Endothelial cell (in vitro differentiated cells): ENCODE results near the gene NEMP1. TPM values are rescaled to one million over a fixed set of nuclear protein-coding genes. Genes with fewer than 3 reads are reported as not detected.
"Not testable (repeated sequence)": the region's sequence is repeated elsewhere in the genome, so short reads cannot be mapped to it uniquely, and the experiment has no call there.

Source experiments
- DNase-seq: peaks from one replicate; pipeline ENCODE4 v3.0.0; 2021; ENCODE audit warnings: low spot score
- H3K27ac Mint-ChIP-seq: one replicate; pipeline ENCODE4 v1.8.0; 2021; ENCODE audit warnings: mixed read lengths, inconsistent platforms; ENCODE audit not compliant: unreplicated experiment
- H3K27me3 Mint-ChIP-seq: one replicate; pipeline ENCODE4 v1.8.0; 2021; ENCODE audit warnings: mild to moderate bottlenecking, moderate library complexity, mixed read lengths, inconsistent platforms; ENCODE audit not compliant: unreplicated experiment
- H3K36me3 Mint-ChIP-seq: one replicate; pipeline ENCODE4 v1.8.0; 2021; ENCODE audit warnings: mild to moderate bottlenecking, low read depth, mixed read lengths, inconsistent platforms; ENCODE audit not compliant: unreplicated experiment
- H3K4me1 Mint-ChIP-seq: one replicate; pipeline ENCODE4 v1.8.0; 2021; ENCODE audit warnings: mild to moderate bottlenecking, mixed read lengths, inconsistent platforms; ENCODE audit not compliant: unreplicated experiment
- H3K4me3 Mint-ChIP-seq: one replicate; pipeline ENCODE4 v1.8.0; 2021; ENCODE audit warnings: mild to moderate bottlenecking, mixed read lengths, inconsistent platforms; ENCODE audit not compliant: unreplicated experiment
- H3K9me3 Mint-ChIP-seq: one replicate; pipeline ENCODE4 v1.8.0; 2021; ENCODE audit warnings: mixed read lengths, inconsistent platforms; ENCODE audit not compliant: unreplicated experiment
- CTCF ChIP-seq: fragments of 200-600 bp; sonication (generic); IDR thresholded peaks from one replicate; pipeline ENCODE4 v1.5.0; 2021; ENCODE audit warnings: antibody characterized with exemption; ENCODE audit not compliant: unreplicated experiment
- total RNA-seq: library from RNA; stranded (reverse); fragmentation: NEBNext Ultra II Directional; extraction: Animal tissue kit (Norgen Biotek cat#: 25700); gene quantifications from one replicate; pipeline ENCODE4 v1.2.1, GENCODE V29; 2021; ENCODE audit not compliant: unreplicated experiment

NEMP1 gene
- total RNA-seq, 1 donor from 2014 or later = 17.6 TPM

- Mint-ChIP-seq H3K27ac (no peak overlapping the region), H3K9me3 (no peaks in the 10 kb centered on the region), H3K4me3 (no peak overlapping the region), H3K36me3 (no peaks in the 10 kb centered on the region), H3K27me3 (peaks cover 6% of the 10 kb centered on the region), H3K4me1 (peaks cover 45% of the 10 kb centered on the region)
- TF ChIP-seq CTCF = no peak
- no peak for DNase-seq
These were observed 47.4 kb downstream of the NEMP1 start for GRCh38 chr12:57031138-57031725.

- Mint-ChIP-seq H3K4me3 (no peak overlapping the region), H3K27ac (no peak overlapping the region), H3K36me3 (no peaks in the 10 kb centered on the region), H3K9me3 (no peaks in the 10 kb centered on the region), H3K4me1 (peaks cover 36% of the 10 kb centered on the region), H3K27me3 (peaks cover 6% of the 10 kb centered on the region)
- no peak for TF ChIP-seq CTCF
- no peak for DNase-seq
These were observed 49.1 kb downstream of the NEMP1 start for GRCh38 chr12:57029457-57029856.

GRCh38 chr12:57027805-57028153 is 50.8 kb downstream of the NEMP1 start:
- TF ChIP-seq CTCF = no peak
- Mint-ChIP-seq H3K27me3 (peaks cover 8% of the 10 kb centered on the region), H3K4me3 (no peak overlapping the region), H3K9me3 (no peaks in the 10 kb centered on the region), H3K36me3 (no peaks in the 10 kb centered on the region), H3K27ac (no peak overlapping the region), H3K4me1 (peaks cover 36% of the 10 kb centered on the region)
- no peak for DNase-seq

DNA sequence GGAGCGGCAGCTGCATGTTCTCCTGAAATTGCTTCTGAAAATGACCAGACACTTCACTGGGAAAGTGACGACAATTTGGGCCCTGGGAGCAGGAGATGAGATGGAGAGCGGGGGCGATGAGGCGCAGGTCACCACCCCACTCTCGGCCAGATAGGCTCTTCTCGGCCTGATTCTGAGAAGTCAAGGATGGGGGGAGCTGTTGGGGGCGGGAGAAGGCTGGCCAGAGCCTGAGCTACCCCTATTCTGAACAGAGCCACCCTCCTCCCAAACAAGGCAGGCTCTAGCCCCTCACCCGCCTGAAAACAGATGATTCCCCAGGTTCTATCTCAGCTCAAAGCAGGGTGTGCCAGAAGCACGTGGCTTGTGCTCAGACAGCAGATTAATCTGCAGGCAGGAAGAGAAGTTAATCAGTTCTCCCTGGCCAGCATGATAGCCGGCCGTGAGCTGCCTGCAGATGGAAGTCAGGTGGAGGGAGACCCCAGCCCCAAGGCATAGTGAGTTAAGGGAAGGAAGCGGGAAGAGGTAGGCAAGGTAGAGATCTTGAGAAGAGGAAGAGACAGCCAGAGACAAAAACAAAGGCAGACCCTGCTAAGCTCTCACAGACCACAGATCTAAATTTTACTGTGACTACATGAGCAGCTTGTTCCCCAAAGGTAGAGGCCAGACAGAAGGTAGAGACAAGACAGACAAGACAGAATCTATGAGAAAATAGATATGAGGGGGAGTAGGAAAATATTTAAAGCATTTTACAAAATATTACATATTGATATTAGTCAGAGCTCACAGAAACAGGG is 51.4 kb downstream of the NEMP1 start:
- Mint-ChIP-seq H3K27ac (peak overlapping the region; percentile 10), H3K36me3 (no peaks in the 10 kb centered on the region), H3K4me1 (peaks cover 36% of the 10 kb centered on the region), H3K9me3 (no peaks in the 10 kb centered on the region), H3K27me3 (peaks cover 8% of the 10 kb centered on the region), H3K4me3 (no peak overlapping the region)
- no peak for DNase-seq
- no peak for TF ChIP-seq CTCF

DNA sequence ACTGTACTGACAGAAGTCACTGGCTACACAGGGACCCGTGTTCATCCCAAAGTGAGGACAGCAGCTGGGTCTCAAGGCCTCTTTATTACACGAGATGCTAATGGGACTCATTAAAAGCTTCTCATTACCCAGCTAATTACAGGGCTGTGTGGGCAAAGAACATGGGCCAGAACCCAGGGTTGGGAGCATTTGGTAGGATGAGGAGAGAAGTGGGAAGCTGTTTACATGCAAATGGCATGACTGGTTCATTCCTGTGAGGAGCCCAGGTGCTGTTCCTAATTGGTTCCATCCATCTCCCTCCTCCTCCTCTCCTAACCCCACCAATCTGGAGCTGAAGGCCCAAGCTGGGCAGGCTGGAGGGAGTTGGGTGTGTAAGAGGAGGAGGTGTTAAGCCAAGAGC is 53.4 kb downstream of the NEMP1 start:
- TF ChIP-seq CTCF = no peak
- Mint-ChIP-seq H3K27me3 (peaks cover 8% of the 10 kb centered on the region), H3K4me1 (peaks cover 24% of the 10 kb centered on the region), H3K36me3 (no peaks in the 10 kb centered on the region), H3K27ac (no peak overlapping the region), H3K9me3 (no peaks in the 10 kb centered on the region), H3K4me3 (no peak overlapping the region)
- no peak for DNase-seq

GRCh38 chr12:57022324-57022723 is 56.3 kb downstream of the NEMP1 start:
- not testable (repeated sequence) for H3K36me3 Mint-ChIP-seq, H3K4me3 Mint-ChIP-seq, H3K27ac Mint-ChIP-seq, H3K9me3 Mint-ChIP-seq, H3K27me3 Mint-ChIP-seq, DNase-seq
- H3K4me1 Mint-ChIP-seq = peaks cover 28% of the 10 kb centered on the region
